ENCODE measurements around the gene CFAP299. TPM values are rescaled to one million over a fixed set of nuclear protein-coding genes. Genes with fewer than 3 reads are reported as not detected.

The CFAP299 gene
- total and polyA plus RNA-seq, 9 of the 15 experiments (the other 6 are each of a cell fraction or from before 2014, with no cell fraction given), result 0.09 to 3.0 (median 0.76) TPM

DNA sequence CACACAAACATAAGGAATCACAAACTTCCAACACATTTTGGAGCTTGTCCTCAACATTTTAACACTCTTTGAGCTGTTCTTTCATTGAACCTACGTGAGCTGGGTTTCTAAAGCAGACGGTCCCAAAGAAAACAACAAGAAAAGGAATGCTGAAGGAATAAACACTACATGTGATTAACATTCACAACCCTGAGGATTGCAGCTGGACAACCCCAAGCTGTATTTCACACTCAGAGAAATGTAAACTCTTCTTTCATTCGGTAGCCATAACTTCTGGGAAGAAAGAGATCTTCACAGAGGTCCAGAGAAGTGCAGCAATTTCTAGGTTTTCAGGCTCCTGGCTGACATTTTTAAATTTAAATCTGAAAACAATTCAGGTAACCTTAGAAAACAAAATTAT is 130.2 kb downstream of the CFAP299 start:
- Histone ChIP-seq H3K27me3 (ENCODE audit: control insufficient read depth in 2 of 2, insufficient read depth in 2 of 2, low read length in 2 of 2) (no peaks in the 10 kb centered on the region), H2AFZ (ENCODE audit: low read depth, low read length) (no peak overlapping the region), H3K4me1 (replicated peaks in 1 of 2; ENCODE audit: control insufficient read depth in 2 of 2, insufficient read depth in 2 of 2, low read length in 2 of 2) (no peaks in the 10 kb centered on the region; a peak in 2 of 5 replicates), H3K9me3 (replicated peaks; ENCODE audit: control insufficient read depth, insufficient read depth, low read depth, low read length) (no peaks in the 10 kb centered on the region), H3K4me2 (ENCODE audit: insufficient read depth, low read length) (no peak overlapping the region), H3K36me3 (ENCODE audit: control insufficient read depth, insufficient read depth, low read length) (no peaks in the 10 kb centered on the region), H4K20me1 (replicated peaks; ENCODE audit: control insufficient read depth, insufficient read depth, low read length) (no peaks in the 10 kb centered on the region), H3K79me2 (ENCODE audit: control insufficient read depth, insufficient read depth, low read length) (no peaks in the 10 kb centered on the region), H3K4me3 (no peak overlapping the region), H3K9ac (ENCODE audit: insufficient read depth in 1 of 2, low read depth in 2 of 2, low read length in 2 of 2) (no peak overlapping the region), H3K9me1 (ENCODE audit: control insufficient read depth, insufficient read depth, low read length) (no peaks in the 10 kb centered on the region), H3K27ac (ENCODE audit: extremely low read depth, low read depth, low read length) (no peak overlapping the region)
- in situ Hi-C loops (cut with MboI) (no loop called here), intact Hi-C loops (cut with micrococcal nuclease) (no loop called here)
- FAIRE-seq (no peak), DNase-seq (ENCODE audit: extremely low read depth in 1 of 4, low spot score in 3 of 4) (no peak), ATAC-seq (no peak)
- ChIA-PET POLR2A (interaction anchor here (0.6 kb wide), 1 partner anchor 10 kb away, joined by 4 read pairs; no protein-coding TSS in a partner anchor), CTCF (ENCODE audit: low intra/inter-chr PET ratio) (no interaction called here)
- 22% methylated on average over 3 of the region's 3 CpGs for WGBS (ENCODE audit: insufficient coverage, low coverage, missing lambda C conversion rate)
- BruUV-seq (replicated peaks), result no TSS peak
- TF ChIP-seq, protein P1, sequence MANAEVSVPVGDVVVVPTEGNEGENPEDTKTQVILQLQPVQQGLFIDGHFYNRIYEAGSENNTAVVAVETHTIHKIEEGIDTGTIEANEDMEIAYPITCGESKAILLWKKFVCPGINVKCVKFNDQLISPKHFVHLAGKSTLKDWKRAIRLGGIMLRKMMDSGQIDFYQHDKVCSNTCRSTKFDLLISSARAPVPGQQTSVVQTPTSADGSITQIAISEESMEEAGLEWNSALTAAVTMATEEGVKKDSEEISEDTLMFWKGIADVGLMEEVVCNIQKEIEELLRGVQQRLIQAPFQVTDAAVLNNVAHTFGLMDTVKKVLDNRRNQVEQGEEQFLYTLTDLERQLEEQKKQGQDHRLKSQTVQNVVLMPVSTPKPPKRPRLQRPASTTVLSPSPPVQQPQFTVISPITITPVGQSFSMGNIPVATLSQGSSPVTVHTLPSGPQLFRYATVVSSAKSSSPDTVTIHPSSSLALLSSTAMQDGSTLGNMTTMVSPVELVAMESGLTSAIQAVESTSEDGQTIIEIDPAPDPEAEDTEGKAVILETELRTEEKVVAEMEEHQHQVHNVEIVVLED (CRISPR knock-in tag; IDR thresholded peaks at IDR 0.05), result no peak
- TF ChIP-seq ZNF75A (CRISPR knock-in tag; IDR thresholded peaks at IDR 0.05) (no peak), ZNF124 (CRISPR knock-in tag; IDR thresholded peaks at IDR 0.05) (no peak), KAT8 (IDR thresholded peaks at IDR 0.05; ENCODE audit: low read depth) (no peak), STAT5B (CRISPR knock-in tag; IDR thresholded peaks at IDR 0.05) (no peak), XRCC3 (IDR thresholded peaks at IDR 0.05) (no peak), HNRNPL (IDR thresholded peaks at IDR 0.05; ENCODE audit: low read depth, low read length) (no peak), ZNF12 (CRISPR knock-in tag; IDR thresholded peaks at IDR 0.05) (no peak)
- TF ChIP-seq, protein P2, sequence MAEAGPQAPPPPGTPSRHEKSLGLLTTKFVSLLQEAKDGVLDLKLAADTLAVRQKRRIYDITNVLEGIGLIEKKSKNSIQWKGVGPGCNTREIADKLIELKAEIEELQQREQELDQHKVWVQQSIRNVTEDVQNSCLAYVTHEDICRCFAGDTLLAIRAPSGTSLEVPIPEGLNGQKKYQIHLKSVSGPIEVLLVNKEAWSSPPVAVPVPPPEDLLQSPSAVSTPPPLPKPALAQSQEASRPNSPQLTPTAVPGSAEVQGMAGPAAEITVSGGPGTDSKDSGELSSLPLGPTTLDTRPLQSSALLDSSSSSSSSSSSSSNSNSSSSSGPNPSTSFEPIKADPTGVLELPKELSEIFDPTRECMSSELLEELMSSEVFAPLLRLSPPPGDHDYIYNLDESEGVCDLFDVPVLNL (CRISPR knock-in tag; IDR thresholded peaks at IDR 0.05; ENCODE audit: low read depth), result no peak
- TF ChIP-seq, protein P3, sequence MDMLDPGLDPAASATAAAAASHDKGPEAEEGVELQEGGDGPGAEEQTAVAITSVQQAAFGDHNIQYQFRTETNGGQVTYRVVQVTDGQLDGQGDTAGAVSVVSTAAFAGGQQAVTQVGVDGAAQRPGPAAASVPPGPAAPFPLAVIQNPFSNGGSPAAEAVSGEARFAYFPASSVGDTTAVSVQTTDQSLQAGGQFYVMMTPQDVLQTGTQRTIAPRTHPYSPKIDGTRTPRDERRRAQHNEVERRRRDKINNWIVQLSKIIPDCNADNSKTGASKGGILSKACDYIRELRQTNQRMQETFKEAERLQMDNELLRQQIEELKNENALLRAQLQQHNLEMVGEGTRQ (CRISPR knock-in tag; IDR thresholded peaks at IDR 0.05), result no peak
- TF ChIP-seq, protein P4, sequence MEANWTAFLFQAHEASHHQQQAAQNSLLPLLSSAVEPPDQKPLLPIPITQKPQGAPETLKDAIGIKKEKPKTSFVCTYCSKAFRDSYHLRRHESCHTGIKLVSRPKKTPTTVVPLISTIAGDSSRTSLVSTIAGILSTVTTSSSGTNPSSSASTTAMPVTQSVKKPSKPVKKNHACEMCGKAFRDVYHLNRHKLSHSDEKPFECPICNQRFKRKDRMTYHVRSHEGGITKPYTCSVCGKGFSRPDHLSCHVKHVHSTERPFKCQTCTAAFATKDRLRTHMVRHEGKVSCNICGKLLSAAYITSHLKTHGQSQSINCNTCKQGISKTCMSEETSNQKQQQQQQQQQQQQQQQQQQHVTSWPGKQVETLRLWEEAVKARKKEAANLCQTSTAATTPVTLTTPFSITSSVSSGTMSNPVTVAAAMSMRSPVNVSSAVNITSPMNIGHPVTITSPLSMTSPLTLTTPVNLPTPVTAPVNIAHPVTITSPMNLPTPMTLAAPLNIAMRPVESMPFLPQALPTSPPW (CRISPR knock-in tag; IDR thresholded peaks at IDR 0.05), result no peak
- TF ChIP-seq, protein P5, sequence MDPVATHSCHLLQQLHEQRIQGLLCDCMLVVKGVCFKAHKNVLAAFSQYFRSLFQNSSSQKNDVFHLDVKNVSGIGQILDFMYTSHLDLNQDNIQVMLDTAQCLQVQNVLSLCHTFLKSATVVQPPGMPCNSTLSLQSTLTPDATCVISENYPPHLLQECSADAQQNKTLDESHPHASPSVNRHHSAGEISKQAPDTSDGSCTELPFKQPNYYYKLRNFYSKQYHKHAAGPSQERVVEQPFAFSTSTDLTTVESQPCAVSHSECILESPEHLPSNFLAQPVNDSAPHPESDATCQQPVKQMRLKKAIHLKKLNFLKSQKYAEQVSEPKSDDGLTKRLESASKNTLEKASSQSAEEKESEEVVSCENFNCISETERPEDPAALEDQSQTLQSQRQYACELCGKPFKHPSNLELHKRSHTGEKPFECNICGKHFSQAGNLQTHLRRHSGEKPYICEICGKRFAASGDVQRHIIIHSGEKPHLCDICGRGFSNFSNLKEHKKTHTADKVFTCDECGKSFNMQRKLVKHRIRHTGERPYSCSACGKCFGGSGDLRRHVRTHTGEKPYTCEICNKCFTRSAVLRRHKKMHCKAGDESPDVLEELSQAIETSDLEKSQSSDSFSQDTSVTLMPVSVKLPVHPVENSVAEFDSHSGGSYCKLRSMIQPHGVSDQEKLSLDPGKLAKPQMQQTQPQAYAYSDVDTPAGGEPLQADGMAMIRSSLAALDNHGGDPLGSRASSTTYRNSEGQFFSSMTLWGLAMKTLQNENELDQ (CRISPR knock-in tag; IDR thresholded peaks at IDR 0.05; ENCODE audit: borderline replicate concordance), result no peak
- TF ChIP-seq, protein P6, sequence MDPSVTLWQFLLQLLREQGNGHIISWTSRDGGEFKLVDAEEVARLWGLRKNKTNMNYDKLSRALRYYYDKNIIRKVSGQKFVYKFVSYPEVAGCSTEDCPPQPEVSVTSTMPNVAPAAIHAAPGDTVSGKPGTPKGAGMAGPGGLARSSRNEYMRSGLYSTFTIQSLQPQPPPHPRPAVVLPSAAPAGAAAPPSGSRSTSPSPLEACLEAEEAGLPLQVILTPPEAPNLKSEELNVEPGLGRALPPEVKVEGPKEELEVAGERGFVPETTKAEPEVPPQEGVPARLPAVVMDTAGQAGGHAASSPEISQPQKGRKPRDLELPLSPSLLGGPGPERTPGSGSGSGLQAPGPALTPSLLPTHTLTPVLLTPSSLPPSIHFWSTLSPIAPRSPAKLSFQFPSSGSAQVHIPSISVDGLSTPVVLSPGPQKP (CRISPR knock-in tag; IDR thresholded peaks at IDR 0.05), result no peak

Measured in K562 (cell line).